GM19438 (cell line): ENCODE results near the gene STPG2.
"Not testable (repeated sequence)": the region's sequence is repeated elsewhere in the genome, so short reads cannot be mapped to it uniquely, and the experiment has no call there.

Source experiments
- ATAC-seq: cut with Tn5 transposase; IDR thresholded peaks from one replicate; pipeline ENCODE4 v1.9.1; 2021; ENCODE audit warnings: low read depth; ENCODE audit not compliant: unreplicated experiment

Gene STPG2

DNA sequence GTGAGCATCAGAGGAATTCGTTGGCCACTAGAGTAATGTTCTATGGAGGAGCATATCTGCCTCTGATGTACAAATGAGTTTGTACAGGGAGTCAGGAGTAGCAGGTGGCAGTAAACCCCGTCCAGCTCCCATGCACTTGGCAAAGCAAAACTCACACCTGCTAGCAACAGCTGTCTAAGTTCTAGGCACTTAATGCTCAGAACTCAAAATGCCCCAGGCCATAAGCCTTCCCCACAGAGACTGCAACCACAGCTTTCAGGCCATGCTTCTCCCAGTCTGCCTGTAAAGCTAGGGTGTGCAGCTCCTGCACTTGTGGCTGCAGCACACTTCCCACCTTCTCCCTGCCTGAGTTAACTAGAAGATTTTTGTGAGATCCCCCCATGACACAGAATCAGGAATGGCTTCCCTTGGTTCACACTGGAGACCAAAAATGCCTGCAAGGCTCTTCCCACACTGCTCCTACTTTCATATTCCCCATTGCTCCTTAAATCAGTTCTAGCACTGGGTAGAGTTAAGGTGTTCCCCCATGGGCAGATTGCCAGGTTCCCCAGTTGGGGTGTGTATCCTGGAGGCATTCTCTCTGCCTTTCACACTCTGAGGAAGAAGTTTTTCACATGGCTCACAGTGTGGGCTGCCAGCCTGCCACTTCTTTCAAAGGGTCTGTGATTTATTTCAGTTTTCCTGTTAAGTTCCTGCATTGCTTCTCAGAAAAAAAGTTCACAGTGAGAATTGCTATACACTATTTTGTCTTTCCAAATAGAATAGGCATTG, 189.9 kb downstream of the STPG2 start:
- no peak for ATAC-seq

DNA sequence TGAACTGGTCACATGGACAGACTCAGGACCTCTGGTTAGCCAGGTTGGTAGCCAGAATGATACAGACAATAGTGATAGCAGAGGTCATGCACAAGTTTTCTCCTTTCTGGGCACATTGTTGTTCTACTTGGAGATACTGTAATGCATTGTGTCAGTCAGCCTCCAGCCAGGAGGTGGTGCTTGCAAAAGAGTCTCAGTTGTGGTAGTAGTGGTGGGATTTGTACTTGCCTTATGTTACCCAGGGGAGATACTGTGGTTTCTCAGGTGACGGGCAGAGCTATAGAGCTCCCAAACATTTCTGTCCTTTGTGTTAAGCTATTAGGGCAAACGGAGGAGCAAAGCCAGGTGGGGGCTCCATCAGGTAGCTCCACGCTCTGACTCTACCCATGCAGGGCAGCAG, 190.5 kb downstream of the STPG2 start:
- no peak for ATAC-seq

DNA sequence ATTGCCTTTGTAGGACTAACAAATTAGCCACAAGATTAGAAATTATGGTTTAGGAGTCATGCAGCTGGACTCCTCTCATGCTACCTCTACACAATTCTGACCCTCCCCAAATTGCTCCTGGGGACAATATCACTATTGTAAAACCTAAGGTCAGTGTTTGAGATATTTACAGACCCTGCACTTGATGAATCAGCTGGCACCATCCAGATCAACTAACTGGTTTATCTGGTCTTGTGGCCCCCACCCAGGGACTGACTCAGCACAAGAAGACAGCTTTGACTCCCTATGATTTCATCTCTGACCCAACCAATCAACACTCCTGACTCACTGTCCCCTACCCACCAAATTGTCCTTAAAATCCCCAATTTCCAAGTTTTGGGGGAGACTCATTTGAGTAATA, 192.4 kb downstream of the STPG2 start:
- no peak for ATAC-seq

DNA sequence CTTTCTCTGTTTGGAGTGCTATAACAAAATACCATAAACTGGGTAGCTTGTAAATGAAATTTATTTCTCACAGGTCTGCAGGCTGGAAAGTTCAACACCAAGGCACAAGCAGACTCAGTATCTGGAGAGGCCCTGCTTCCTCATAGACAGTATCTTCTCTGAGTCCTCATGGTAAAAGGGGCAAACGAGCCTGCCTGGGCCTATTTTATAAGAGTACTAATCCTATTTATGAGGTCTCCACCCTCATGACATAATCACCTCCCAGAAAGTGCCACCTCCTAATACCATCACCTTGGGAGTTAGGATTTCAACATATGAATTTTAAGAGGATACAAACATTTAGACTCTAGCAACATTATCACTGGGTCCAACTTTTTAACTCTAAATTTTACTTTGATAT, 200.3 kb downstream of the STPG2 start:
- ATAC-seq, result no peak

DNA sequence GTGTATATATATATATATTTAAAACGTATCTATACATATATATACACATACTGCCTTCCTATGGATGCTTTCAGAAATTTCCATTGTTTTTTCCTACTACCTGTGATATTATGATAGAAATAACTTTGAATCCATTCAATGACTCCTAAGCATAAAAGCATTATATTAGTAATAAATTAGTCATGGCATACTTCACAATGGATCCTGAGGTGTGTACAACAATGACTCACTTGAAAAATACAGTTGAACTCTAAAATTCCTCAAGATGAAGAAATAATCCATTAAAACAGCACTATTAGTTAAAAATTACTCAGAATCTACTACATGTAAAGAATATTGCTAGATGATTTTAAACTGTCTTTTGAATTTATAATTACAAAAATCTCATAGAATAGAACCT, 201.1 kb downstream of the STPG2 start:
- ATAC-seq, result no peak

DNA sequence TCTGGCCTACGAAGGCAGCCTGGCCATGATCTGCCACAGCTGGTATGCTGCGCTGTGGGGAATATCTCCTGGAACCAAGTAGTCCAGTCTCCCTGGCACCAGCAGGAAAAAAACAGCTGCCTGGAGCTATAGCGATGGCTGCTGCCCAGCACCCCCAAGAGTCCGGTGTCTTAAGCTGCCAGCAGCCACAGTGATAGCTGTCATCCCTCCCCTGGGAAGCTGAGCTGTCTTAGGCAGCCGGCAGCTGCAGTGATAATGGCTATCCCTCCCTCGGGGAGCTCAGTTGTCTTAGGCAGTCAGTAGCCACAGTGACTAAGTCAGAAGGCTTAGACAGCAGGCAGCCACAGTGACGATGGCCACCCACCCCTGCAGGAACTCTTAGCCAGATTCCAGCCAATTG, 205.1 kb downstream of the STPG2 start:
- no peak for ATAC-seq

DNA sequence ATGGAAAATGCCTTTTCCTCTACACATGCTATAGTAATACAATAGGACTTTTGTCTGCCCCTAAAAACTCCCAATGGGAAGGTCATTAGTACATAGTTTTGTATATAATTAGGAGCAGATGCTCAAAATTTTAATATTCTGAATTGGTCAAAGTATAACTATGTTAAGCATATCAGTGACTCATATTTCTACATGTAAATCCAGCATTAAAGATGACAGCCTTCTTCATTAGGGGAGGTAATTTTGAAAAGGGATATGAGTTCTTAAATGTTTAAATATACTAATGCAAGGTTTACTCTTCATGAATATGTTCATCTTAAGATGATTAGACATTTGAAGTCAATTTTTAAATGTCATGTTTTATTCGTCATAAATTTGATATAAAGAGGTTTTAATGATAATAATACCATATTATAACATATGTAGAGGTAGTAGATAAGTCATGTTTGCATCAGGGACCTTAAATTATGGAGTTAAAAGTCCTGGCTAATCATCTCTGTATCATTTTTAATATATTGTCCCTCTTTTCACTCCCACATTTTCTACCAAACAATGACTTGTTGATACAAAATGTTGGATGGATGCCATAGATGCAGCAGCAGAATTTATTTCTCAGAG, 218.8 kb downstream of the STPG2 start:
- ATAC-seq, result no peak

DNA sequence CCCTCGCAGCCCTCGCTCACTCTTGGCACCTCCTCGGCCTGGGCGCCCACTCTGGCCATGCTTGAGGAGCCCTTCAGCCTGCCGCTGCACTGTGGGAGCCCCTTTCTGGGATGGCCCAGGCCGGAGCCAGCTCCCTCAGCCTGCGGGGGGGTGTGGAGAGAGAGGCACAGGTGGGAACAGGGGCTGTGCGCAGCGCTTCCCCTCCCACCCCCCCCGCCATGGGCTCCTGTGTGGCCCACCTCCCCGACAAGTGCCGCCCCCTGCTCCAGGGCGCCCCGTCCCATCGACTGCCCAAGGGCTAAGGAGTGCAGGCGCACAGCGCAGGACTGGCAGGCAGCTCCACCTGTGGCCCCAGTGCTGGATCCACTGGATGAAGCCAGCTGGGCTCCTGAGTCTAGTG, 220.2 kb downstream of the STPG2 start:
- no peak for ATAC-seq

DNA sequence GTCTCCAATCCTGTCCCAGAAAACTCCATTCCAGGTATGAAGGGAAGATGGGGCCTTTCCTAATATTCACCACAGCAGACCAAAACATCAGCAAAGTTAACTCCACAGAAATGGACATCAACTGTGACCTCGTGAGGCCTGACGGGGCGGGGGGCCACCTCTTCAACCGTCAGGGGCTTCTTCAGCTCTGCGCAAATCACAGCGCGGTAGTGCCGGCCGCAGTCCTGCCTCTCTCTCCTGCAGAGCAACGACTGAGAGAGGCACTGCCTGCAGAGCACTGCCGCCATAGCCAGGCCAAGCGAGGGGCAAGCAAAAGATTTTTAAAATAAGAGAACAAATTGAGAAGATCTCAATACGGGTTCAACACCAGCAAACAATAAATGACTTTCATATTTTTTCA, 226.2 kb downstream of the STPG2 start:
- no peak for ATAC-seq

DNA sequence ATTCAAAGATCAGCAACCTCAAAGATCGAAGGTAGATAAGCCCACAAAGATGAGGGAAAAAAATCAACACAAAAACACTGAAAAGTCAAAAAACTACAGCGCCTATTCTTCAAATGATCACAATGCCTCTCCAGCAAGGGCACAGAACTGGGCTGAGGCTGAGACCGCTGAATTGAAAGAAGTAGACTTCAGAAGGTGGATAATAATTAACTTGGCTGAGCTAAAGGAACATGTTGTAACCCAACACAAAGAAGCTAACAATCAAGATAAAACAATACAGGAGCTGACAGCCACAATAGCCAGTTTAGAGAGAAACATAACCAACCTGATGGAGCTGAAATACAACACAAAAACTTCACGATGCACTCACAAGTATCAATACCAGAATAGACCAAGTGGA, 231.1 kb downstream of the STPG2 start:
- ATAC-seq, result no peak

DNA sequence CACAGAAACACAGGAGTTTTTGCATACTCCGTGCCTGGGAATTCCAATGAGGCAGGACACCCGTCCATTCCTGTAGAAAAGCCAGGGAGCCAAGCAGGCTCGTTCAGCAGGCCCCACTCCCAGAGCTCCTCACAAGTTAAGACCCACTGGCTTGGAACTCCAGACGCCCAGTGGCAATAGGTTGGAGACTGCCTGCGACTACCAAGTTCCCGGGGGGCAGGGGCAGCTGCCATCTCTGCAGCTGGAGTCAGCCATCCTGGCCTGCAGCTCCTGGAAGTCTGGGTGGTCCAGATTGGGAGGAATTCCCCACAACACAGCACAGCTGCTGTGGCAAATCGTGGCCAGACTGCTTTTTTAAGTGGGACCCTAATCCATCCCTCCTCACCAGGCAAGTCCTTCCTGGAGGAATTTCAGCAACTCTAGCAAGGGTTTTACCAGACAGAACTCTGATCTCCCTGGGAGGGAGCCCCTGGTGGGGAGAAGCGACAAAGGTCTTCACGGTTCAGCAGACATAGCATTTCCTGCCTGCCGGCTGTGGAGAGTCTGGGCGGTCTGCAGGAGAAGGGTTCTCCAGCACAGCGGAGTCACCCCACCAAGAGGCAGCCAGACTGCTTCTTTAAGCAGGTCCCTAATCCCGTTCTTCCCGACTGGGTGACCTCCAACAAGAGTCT, 231.9 kb downstream of the STPG2 start:
- no peak for ATAC-seq

DNA sequence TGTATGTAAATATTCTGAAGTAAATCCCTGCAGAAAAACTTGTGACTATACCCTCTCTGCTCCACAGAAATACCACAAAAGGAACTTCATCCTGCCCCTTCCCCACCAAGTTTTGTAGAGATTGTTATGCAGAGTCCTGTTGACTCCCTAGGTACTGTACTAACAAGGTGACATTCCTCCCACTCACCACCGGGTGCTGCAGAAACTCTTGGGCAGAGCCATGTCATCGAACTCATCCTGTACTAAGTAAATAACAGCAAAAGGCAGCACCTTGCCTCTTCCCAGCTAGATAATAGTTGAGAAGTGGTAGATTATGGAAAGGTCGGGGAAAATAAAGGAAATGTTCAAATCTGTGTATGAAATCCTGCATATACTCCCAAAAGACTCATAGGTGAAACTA, 233.3 kb downstream of the STPG2 start:
- ATAC-seq, result no peak

DNA sequence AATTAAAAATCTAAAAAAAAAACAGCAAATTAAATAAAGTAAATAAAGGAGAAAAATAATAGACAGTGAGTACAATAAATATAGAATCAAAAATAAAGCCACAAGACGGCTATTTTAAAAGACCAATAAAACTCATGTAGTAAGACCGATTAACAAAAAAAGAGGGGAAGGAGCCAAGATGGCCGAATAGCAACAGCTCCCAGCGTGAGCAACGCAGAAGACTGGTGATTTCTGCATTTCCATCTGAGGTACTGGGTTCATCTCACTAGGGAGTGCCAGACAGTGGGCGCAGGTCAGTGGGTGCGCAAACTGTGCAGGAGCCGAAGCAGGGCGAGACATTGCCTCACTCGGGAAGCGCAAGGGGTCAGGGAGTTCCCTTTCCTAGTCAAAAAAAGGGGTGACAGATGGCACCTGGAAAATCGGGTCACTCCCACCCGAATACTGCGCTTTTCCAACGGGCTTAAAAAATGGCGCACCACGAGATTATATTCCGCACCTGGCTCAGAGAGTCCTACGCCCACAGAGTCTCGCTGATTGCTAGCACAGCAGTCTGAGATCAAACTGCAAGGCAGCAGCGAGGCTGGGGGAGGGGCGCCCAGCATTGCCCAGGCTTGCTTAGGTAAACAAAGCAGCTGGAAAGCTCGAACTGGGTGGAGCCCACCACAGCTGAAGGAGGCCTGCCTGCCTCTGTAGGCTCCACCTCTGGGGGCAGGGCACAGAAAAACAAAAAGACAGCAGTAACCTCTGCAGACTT, 239.7 kb downstream of the STPG2 start:
- not testable (repeated sequence) for ATAC-seq

DNA sequence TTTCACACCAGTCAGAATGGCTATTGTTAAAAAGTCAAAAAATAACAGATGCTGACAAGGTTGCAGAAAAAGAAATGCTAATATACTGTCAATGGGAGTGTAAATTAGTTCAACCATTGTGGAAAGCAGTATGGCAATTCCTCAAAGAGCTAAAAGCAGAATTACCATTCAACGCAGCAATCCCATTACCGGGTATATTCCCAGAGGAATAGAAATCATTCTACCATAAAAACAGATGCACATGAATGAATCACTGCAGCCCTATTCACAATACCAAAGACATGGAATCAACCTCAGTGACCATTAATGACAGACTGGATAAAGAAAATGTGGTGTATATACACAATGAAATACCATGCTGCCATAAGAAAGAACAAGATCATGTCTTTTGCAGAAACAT, 243.0 kb downstream of the STPG2 start:
- ATAC-seq, result no peak

DNA sequence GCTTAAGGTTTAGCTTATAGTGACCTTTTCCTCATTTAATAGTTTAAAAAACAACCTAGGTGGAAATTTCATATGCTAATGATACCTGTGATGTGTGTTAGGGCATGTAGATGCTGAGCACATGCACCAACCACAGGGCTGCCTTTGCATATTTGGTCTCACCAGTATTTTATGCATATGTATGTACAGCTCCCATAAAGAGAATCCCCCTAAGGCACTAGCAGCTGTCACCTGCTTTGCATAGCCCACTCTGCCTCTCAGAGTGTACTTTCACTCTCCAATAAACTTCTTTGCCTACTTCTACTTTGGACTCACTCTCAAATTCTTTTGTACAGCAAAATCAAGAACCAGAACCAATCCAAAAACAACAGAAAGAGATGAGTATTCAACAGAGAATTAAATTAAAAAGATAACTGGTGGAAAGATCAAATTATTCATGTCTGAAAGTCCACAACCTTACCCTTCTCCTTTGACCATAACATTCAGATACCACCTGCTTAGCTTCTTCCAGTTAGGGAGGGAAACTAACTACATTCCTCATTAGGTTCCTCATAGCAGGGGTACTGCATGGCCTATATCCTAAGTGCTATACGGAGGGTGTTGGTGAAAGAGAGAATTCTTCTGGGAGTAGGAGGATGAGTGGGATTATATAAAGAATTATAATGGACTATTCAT, 250.5 kb downstream of the STPG2 start:
- ATAC-seq, result no peak

DNA sequence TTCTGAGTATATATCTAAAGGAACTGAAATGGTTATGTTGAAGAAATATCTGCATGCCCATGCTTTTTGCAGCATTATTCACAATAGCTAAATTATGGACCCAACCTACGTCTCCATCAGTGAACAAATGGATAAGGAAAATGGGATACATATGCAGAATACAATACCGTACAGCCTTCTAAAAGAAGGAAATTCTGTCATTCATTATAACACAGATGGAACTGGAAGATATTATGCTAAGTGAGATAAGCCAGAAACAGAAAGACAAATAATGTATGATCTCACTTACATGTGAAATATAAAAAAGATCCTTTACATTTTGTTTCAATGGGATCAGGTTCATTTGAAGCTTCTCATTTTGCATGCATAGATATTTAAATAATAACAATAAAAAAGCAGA, 263.3 kb downstream of the STPG2 start:
- ATAC-seq, result no peak

DNA sequence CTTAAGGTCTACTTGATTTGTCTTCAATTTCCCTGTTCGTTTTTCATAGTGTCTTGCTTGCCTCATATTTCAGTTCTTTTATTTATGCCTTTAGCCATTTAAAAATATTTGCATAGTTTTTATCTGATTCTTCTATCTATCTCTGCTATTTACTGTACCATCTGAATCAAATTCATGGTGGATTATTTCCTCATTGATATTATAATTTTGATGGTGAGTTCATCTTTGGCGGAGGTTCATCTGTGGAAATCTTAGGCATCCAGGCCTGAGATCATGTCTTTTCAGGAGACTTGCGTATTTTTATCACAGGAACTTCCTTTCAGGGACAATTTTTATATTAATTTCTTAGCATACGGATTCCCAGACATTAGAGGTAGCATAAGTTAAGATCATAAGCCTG, 275.2 kb downstream of the STPG2 start:
- ATAC-seq, result no peak

DNA sequence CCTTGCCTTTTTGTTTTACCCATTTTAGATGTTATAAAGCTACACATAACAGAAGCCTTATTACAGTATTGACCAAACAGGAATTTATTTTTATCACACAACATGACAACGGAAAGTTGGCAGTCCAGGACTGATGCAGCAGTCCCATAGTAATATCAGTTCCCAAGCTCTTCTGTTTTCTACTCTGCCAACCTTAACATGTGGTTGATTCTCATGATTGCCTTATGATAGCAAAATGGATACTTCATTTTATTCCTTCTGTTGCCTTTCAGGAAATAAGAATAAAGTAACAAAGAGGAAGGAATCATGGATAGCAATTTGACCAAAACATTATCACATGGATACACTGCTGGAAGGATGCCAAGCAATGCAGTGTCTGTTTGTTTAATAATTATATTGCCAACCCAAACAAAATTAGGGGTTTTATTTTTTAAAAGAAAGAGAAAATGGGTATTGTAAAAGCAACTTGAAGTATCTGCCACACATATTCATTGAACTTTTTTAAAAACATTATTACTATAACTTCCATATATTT, 275.7 kb downstream of the STPG2 start:
- ATAC-seq, result no peak

DNA sequence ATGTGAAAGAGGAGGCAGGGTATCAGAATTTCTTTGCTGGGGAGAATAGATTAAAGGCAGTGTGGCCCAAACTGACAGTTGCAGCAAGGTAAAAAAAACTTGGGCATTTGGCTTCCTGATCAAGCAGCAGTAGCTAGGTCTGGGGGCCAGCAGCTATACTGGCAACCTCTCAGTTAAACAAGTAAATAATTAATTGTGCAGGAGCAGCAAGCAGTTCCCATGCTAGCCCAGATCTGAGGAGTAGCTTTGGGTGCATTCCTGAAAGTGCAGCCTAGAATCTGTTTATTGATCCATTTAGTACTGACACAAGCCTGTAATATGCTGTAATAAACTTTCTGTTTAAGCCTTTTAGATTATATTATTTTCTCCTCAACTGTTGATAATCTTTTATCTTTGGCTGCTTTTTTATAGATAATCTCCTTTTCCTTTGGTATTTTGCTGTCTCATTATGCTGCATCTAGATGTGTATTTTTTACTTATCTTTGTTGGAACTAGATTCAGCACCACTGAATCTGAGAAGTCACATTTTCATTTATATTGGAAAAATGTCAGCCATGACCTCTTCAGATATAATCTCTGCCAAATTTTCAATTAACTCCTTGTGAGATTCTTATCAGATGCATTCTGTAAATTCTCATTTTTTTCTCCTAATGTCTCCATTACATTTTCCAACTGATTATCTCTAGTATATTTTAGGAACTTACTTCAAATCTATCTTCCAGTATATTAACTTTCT, 276.3 kb downstream of the STPG2 start:
- ATAC-seq, result no peak

DNA sequence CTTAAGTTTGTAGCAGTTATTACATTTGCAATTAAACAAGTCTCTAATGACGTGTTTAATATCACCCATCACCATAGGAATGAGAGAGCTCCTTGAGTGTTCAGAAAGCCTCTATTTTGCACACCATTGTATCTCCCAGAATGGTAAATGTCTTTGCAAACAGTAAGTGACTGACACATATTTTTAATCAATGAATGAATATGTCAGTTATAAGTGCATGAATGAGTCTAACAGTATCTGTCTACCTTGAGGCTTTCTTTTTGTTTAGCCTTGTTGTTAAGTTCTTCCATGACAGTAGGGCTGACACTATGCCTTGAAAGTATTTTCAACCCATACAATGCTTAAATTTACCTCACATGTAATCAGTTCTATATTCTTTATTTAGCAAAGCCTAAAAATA, 292.2 kb downstream of the STPG2 start:
- no peak for ATAC-seq
